GM19438 (cell line): ENCODE data around the gene PDCL2.
A peak's percentile ranks its signal among the peaks of the same experiment; 100 is the strongest.
"Not testable (repeated sequence)": the region's sequence is repeated elsewhere in the genome, so short reads cannot be mapped to it uniquely, and the experiment has no call there.

Experiments used
- ATAC-seq: cut with Tn5 transposase; IDR thresholded peaks from one replicate; pipeline ENCODE4 v1.9.1; 2021; ENCODE audit warnings: low read depth; ENCODE audit not compliant: unreplicated experiment

Gene PDCL2

GRCh38 chr4:55600640-55601039, 8.6 kb upstream of the PDCL2 start:
- ATAC-seq: no peak

- ATAC-seq: no peak
Observed at GRCh38 chr4:55598641-55599040, 6.6 kb upstream of the PDCL2 start.

GRCh38 chr4:55588160-55588559, 3.9 kb downstream of the PDCL2 start:
- ATAC-seq: no peak

DNA sequence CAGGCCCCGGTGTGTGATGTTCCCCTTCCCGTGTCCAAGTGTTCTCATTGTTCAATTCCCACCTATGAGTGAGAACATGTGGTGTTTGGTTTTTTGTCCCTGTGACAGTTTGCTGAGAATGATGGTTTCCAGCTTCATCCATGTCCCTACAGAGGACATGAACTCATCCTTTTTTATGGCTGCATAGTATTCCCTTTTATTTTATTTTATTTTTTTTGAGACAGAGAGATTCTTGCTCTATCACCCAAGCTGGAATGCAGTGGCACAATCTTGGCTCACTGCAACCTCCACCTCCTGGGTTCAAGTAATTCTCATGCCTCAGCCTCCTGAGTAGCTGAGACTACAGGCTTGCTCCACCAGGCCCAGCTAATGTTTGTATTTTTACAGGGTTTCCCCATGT, 9.3 kb downstream of the PDCL2 start:
- not testable (repeated sequence) for ATAC-seq

DNA sequence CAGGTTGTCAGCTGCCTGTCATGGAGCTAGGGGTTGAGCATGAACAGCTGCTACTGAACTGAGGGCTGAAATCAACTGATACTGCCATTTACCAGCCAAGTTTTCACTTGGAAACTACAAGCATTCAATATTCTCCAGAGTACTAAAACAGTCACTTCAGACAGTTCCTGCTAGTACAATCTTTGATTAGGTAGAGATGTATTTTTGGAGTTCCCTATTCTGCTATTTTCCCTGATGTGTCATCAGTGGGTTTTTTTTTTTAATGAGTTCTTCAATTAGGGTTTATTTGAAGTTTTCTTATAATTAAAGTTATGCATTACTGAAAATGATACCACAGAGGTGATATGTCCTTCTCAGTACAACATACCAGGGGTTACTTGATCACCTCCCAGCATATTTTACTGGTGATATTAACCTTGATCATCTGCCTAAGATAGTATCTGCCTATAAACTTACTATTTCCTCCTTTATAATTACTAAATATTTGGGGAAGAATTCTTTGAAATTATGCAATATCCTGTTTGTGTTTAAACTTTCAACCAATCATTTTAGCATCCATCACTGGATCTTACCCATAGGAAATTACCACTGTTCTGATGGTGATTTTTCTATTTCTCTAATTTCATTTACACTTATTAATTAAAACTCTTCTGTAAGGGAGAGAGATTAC, 13.6 kb downstream of the PDCL2 start:
- no peak for ATAC-seq

GRCh38 chr4:55575513-55575912, 16.5 kb downstream of the PDCL2 start:
- no peak for ATAC-seq

- no peak for ATAC-seq
Observed at GRCh38 chr4:55574252-55574651, 17.8 kb downstream of the PDCL2 start.

DNA sequence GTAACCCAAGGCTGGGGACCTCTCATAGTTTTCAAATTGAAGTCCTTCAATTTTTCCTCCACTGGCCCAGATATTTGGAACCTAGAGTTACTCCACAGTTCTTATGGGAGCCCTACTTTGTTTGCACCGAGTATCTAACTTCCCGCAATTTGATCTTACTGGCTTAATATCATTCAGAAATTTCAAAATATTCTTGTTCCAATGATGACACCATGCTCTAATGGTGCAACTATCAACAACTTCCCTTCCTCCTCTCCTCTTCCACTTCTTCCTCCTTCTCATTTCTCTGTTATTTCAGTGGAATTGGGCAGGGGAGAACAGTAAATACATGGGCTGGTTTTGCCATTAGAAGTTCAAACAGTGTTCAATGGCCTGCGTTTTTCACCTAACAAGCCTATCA, 20.2 kb downstream of the PDCL2 start:
- no peak for ATAC-seq

DNA sequence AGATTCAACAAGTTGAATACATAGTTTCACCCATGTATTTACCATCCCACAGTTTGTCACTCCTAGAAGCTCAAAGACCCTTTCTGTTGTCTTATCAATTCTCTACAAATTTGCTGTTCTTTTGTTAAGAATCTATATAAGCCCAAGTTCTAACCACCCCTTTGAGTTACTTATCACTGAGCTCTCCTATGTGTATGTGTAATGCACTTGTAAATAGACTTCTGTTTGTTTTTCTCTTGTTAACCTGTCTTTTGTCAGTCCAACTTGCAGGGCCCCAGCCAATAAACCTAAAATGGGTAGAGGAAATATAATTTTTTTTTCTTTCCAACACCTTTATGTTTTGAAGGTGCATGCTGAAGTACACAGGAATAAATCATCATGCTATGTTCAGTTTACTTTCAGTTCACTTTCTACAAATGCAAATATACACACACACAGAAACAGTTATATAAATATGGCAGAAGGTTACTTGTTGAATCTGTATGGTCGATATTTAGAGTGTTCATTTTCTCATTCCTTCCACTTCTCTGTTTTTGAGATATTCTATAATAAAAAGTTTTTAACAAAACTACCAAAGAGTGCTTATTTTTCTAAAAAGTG, 23.0 kb downstream of the PDCL2 start:
- no peak for ATAC-seq

GRCh38 chr4:55561889-55562288, 30.2 kb downstream of the PDCL2 start:
- peak; percentile 98 for ATAC-seq

DNA sequence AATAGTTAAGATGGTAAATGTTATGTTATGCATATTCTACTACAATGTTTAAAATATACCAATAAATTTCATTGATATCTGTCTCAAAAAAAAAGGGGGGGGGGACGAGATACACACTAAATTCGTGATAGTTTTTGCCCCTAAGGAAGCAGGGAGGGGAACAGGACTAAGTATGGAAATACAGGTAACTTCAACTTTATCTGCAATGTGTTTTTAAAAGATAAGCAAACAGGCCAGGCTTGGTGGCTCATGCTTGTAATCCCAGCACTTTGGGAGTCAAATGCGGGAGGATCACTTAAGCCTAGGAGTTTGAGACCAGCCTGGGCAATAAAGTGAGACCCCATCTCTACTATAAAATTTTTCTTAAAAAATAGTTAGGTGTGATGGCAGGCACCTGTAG, 31.9 kb downstream of the PDCL2 start:
- ATAC-seq: no peak

GRCh38 chr4:55554453-55555030, 37.5 kb downstream of the PDCL2 start:
- ATAC-seq: no peak

DNA sequence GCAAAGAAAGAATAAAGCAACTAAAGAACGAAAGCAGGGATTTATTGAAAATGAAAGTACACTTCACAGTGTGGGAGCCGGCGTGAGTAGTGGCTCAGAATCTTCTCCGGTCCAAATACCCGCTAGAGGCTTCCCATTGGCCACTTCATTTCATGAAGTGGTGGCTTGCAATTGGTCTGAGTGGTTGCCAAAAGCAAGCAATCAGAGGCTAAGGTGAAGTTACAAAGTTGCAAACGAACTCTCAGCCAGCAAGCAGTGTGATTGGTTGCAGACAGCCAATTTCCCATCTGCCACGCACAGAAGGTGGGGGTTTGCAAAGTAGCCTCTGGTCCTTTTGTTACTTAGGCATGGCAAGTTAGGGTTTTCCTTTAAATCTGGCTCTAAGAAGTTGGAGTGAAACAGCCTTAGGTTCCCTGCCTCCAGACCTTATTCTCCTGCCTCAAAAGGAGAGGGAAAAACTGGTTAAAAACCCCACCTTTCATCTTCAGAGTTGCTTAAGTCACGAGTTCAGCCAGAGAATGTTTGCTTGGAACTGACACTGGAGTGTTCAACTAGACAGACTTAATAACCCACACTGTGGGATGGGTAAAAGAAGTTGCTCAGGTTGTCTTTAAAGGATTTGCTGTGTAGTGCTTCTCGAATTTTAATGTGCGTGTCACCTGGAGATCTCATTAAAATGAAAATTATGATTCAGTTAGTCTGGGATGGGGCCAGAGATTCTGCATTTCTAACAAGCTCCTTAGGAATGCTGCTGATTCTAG, 38.4 kb downstream of the PDCL2 start:
- no peak for ATAC-seq

GRCh38 chr4:55551964-55552363, 40.1 kb downstream of the PDCL2 start:
- not testable (repeated sequence) for ATAC-seq

GRCh38 chr4:55549888-55550287, 42.2 kb downstream of the PDCL2 start:
- ATAC-seq: no peak

DNA sequence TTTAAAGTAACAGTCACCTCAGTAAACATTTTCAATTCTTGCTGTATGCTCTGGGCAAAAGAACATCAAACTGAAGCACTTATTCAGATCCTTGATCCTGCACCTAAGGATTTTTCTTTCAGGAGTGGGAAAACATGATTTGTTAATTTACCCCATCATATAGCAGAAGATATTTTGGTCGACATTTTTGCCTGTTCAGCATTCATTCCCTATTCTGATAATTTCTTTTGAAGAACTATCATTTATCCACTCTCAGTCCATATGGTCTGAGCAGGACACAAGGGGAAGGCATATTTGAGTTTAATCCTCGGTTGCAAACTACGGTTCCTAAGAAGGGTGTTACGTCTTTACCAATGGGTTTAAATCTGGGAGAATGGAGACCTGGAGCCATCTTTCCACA, 44.1 kb downstream of the PDCL2 start:
- no peak for ATAC-seq

DNA sequence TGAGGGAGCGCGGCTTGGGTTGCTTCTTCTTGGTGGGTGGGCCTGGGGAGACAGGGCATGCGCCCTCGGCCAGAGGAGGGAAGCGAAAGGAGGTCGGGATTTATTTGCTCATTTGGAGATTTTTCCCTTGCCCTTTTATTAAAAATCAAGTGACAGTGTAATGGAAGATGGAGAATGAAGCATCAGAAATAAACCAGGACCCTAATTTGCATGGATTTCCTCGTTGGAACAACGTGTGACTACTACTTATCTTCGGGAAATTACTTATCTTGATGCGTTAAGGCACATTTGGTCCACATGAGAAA, 44.6 kb downstream of the PDCL2 start:
- ATAC-seq: no peak

GRCh38 chr4:55546756-55547465, 45.1 kb downstream of the PDCL2 start, which contains the start of gene CLOCK:
Gene CLOCK (minus strand): TSS chr4:55546909. CDS start chr4:55482785, 64,124 bp downstream.
- ATAC-seq: peak; percentile 69

DNA sequence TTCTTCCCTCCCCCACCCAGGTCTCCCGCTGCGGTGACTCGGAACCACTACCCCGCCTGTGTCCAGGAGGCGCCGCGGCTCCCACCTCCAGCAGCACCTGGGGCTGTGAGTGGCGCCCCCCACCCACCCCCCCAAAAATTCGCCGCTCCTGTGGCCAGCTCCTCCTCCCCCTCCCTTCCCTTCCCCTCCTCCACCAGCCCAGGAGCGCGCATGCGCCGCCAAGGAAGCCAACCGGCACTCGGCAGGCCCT, 45.6 kb downstream of the PDCL2 start:
- peak; percentile 41 for ATAC-seq

- ATAC-seq: peak; percentile 34
Observed at GRCh38 chr4:55545641-55546505, 46.2 kb downstream of the PDCL2 start.
